Esophagus squamous epithelium (tissue), 4 donors: ENCODE measurements around the gene RFNG.

Experiments used
- POLR2A ChIP-seq, 4 donors: fragments of 450-650 bp; IDR thresholded peaks; one replicate each; pipeline ENCODE4 v1.6.1; 2017; ENCODE audit warnings: antibody characterized with exemption in 4 of 4, mild to moderate bottlenecking in 4 of 4, moderate library complexity in 3 of 4
- TF ChIP-seq, protein P1 (sequence below), 6 experiments: fragments of 450-650 bp in 4 of 6; fragments of 200-600 bp in 2 of 6; sonication (generic) in 2 of 6; IDR thresholded peaks; one replicate each; pipeline ENCODE4 v1.5.1; 2016 to 2019; ENCODE audit warnings: antibody characterized with exemption in 6 of 6, mild to moderate bottlenecking in 4 of 6, moderate library complexity in 4 of 6

DNA sequence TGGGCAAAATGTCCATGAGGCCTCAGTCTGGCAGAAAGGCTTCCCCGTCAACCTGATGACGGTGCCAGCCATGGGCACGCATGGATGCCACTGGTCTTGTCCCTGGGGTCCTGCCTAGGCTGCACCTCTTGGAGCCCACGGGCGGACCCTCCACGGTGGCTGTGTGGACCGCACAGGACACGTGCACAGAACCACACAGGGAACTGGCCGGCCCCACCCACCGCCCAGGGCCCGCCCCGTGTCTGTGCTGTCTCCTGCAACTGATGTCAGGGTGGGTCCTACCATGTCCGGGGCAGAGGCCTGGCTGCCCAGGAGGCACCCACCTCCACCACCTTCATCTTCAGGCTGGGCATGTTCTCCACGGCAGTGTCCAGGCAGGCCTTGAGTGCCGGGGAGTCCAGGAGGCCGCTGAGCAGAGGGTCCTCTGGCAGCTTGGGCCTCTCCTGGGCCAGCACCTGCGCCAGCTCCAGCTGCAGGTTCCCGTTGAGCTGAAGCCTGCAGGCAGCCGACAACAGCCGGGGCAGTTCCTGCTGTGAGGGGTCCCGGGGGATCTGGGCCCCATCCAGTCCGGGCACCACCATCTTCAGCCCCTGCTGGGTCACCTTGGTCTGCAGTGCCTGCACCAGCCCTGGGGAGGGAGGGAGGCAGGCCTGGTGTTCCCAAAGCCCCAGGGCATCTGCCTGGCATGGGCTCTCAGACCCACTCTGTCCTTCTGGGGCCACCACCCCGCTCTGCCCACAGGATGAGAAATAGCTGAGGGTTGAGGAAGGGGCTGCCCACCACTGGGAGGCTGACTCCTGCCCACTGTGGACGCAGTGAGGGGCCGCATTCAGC lies 34.5 kb upstream of the RFNG start:
- TF ChIP-seq, protein P1, sequence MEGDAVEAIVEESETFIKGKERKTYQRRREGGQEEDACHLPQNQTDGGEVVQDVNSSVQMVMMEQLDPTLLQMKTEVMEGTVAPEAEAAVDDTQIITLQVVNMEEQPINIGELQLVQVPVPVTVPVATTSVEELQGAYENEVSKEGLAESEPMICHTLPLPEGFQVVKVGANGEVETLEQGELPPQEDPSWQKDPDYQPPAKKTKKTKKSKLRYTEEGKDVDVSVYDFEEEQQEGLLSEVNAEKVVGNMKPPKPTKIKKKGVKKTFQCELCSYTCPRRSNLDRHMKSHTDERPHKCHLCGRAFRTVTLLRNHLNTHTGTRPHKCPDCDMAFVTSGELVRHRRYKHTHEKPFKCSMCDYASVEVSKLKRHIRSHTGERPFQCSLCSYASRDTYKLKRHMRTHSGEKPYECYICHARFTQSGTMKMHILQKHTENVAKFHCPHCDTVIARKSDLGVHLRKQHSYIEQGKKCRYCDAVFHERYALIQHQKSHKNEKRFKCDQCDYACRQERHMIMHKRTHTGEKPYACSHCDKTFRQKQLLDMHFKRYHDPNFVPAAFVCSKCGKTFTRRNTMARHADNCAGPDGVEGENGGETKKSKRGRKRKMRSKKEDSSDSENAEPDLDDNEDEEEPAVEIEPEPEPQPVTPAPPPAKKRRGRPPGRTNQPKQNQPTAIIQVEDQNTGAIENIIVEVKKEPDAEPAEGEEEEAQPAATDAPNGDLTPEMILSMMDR (IDR thresholded peaks at IDR 0.05), result no peak
- no peak for TF ChIP-seq POLR2A (IDR thresholded peaks at IDR 0.05)
